HG03520 (cell line): ENCODE results near the gene C16orf95.

Source experiments
- ATAC-seq: cut with Tn5 transposase; IDR thresholded peaks from one replicate; pipeline ENCODE4 v1.9.1; 2021; ENCODE audit warnings: mild to moderate bottlenecking, moderate library complexity; ENCODE audit not compliant: unreplicated experiment

Gene C16orf95

DNA sequence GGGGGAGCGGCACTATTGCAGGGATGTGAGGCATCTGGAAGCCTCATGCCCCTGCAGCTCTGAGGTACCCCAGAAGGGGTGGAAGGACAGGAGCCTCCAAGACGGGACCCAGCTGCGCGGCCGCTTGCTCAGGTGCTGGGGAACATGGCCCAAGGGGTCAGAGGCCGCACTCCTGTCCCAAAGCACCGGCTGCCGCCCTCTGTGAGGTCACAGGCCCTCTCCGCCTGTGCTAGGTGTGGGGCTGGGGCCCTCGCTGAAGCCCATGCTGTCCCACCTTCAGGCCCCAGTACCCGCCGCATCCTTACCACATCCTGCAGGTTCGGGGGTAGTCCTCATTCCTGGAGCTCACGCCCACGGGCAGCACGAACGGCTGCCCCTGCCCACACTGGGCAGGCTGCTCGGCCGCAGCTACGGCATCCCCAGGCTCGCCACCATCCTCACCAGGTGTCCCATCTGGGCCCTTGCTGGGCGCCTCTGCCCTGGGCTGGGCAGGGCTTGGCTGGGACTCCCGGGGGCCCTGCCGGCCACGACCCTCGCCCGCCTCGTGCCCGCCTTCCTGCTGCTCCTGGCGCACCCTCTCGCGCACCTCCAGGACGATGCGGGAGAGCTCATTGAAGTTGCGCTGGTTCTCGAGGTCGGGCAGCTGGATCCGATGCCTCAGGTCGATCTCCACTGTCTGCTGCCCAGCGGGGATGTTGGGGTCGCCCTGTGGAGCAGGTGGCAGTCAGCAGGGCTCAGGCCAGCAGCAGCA, 16.6 kb upstream of the C16orf95 start:
- ATAC-seq = no peak

GRCh38 chr16:87333101-87333500, 15.9 kb upstream of the C16orf95 start:
- ATAC-seq = no peak

DNA sequence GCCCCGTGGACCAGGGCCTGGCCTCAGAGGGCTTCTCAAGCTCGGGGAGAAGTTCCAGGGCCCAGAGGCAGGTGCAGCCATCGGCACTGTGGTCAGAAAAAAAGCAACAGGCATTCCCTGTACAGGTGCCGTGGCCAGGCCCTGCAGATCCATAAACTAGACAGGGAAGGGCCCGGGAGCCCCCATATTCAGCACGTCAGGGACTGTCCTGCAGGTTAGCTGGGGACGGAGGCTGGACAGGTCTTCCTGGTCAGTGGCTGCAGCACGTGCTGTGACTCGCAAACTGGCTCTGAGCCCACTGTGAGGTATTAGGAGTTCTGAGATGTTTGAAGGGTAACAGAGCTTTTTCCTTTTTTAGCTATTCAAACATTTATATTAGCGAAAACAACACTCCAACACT, 15.0 kb upstream of the C16orf95 start:
- no peak for ATAC-seq

DNA sequence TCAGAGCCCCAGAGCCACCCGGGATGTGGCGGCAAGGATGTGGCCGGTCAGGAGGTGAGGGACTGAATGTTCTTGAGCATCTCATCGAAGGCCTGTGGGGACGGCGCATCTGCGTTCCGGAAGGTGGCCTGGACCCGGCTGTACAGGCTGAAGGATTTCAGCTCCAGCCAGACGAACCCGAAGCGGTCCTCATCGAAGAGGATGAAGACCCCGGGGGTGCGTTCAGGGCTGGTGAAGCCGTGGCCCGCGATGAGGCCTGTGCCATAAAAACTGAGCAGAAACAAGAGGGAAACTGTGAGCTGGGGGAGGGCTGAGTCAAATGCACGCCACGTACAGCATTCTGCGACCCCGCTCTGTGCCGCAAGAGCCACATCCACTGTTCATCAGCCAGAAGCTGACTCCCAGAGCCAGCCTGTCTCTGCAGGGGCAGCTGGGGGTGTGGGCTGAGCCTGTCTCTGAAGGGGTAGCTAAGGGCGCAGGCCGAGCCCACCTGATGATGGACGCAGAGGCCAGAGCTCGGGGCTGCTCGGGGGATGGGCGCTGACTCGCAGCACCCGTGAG, 14.1 kb upstream of the C16orf95 start:
- no peak for ATAC-seq

- no peak for ATAC-seq
Observed at GRCh38 chr16:87330646-87331045, 13.5 kb upstream of the C16orf95 start.

DNA sequence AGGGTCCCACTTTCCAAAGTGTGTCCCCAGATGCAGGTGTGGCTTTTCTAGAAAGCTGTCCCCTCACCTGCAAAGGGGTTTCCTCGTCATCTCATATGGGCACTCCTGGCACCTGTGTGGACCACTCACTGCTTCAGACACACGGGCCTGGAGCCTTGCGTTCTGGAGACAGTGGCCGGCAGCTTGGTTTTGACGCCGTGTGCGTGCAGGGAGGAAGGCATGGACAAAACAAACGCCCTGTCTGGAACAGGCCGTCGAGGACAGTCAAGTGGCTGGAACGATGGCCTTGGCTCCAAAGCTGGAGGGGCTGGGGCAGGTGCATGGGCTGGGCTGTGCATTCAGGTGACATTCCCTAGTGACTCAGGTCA, 13.0 kb upstream of the C16orf95 start:
- ATAC-seq = no peak

DNA sequence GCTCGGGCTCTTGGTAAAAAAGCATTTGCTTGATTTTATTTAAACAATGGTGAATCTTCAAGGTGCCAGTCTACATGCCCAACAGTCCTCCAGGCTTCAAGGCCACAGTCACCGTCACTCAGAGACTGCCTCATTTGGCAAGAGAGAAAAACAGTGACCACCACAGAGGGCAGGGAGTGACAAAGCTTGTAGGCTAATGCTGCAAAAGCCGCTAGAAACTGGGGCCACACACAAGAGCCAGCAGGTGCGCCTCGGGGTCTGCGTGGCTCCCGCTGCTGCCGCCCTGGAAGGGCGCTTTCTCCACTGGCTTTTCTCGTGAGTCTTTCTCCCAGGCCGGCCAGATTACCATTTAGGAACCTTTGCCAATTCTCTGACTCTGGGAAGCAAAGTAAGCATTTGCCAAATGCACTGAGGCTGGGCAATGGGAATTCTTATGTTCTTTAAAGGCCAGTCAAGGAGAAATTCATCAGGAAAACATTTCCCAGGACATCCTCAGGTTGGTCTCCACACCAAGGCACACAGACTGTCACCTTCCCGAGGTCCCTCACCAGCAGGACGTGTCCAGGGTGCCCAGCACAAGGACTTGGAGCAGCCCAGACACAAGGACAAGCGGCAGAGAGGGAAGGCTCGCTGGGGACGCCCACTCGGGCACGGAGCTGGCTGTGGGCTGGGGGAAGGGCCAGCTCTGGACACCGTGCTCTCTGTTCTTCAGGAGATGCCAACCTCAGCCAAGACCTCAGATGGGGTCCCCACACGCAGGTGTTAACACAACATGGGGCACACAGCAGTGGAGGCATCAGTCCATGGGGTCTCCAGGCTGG, 12.5 kb upstream of the C16orf95 start:
- no peak for ATAC-seq

DNA sequence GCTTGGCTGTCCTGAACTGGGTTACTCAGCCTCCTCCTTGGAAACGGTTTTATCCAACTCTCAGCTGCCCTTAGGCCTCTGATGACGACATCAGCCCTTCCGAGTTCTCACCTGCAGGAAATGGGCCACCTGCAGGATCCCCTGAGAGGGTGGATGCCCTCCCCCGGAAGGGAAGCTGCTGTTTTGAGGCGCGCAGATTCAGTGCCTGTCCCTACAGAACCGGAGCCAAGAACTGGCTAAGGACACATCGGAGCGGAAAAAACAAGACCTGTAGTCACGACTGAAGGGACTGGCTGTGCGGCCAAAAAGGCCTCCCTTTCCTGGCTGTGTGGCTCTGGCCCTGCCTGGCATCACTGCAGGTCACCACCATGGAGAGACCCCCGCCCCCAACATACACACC, 11.7 kb upstream of the C16orf95 start:
- ATAC-seq = no peak

DNA sequence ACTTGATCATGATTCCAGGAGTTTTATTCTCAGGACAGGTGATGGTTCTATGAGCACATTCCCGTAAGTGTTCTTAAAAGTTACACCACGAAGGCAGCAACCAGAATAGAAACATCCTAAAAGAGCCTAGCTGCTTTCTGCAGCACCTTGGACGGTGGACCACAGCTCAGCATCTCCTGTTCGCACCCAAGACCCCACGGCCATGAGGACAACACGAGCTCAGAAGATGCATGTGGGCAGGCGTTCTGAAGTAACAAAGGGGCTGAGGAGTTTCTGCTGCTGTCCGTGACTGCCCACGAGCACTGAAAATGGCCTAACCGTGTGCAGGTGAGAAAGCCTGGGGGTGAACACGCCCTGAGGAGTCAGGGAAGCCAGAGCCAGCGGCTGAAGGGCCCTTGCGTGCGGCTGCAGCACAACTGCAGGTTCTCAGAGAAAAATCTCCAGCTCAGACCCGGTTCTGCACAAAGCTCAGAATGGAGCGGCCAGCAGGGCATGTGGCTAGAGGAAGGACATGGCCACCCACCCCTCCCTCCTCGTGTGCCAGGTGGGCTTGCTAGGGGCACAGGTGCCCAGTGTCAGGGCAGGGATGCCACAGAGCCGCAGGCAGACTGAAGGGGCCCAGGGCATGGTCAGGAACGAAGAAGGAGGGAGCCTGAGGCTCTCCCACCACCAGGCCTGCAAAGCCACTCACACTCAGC, 10.8 kb upstream of the C16orf95 start:
- no peak for ATAC-seq

- no peak for ATAC-seq
Observed at GRCh38 chr16:87326151-87326571, 9.0 kb upstream of the C16orf95 start.

- ATAC-seq = no peak
Observed at GRCh38 chr16:87325423-87325858, 8.2 kb upstream of the C16orf95 start.

GRCh38 chr16:87324411-87325275, 7.5 kb upstream of the C16orf95 start:
- no peak for ATAC-seq

DNA sequence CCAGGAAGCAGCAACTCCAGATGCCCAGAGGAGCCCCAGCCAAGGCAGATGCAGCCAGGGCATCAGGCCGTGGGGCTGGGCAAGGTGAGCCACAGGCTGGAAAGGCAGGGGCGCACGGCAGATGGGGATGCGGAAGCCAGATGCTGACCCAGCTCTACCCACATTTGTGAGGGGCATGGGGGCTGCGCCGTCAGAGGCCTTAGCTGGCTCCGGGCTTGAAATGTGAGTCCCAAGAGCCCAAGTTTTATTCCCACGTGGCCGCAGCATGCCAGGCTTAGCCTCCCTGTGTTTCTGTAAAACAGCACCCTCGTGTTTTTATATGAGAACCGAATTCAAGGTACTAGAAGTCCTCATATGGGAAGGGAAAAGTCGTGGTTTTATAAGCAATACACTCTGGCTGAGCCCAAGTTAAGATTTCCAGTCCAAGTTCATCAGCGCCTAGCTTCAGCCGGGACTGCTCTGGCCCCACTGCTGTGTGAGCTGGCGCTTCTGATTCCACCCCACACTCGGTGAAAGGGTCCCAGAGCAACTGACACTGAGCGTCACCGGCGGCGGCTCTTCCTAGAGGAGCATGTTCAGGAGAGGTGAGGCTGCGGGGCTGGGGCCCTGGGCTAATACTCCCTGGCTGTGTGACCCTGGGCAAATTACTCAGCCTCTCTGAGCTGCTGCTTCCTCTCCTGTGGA, 6.7 kb upstream of the C16orf95 start:
- no peak for ATAC-seq

- no peak for ATAC-seq
Observed at GRCh38 chr16:87322833-87323726, 5.9 kb upstream of the C16orf95 start.

DNA sequence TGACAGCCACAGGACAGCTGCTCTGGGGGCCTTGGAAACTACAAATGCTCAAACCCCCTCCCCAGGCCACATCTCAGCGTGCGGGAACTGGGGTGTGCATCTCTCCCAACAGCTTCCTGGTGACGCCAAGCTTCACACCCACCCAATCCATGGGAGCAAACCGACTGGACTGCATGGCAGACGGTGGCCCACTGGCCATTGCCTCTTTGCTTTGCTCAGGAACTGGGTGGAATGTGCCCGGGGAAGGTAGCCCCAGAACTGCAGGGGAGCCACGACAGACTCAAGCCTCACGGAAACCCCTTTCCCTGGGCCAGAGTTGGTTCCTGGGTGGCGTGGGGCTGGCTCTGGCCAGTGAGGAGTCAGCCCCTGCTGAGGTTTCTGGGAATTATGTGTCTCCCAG, 5.2 kb upstream of the C16orf95 start:
- no peak for ATAC-seq

DNA sequence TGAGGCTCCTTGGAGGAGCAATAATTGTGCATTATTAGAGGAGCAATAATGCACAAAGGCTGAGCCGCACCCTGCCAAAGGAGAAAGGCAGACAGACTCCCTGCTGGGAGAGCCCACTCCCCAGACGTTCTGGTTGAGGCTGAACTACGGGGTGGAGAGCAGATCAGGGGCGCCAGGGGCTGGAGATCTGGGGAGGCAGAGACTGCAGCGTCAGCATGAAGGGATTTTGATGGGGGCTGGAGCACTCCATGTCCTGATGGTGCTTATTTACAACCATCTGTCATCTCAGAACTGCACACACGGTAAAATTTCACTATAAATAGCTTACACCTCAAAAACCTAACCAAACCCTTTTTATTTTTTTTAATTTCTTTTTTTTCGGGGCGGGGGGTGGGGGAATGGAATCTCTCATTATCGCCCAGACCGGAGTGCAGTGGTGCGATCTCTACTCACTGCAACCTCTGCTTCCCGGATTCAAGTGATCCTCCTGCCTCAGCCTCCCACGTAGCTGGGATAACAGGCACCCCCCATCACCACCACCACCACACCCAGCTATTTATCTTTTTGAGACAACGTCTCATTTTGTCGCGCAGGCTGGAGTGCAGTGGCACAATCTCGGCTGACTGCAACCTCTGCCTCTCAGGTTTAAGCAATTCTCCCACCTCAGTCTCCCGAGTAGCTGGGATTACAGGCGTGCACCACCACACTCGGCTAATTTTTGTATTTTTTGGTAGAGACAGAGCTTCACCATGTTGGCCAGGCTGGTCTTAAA, 4.3 kb upstream of the C16orf95 start:
- no peak for ATAC-seq

DNA sequence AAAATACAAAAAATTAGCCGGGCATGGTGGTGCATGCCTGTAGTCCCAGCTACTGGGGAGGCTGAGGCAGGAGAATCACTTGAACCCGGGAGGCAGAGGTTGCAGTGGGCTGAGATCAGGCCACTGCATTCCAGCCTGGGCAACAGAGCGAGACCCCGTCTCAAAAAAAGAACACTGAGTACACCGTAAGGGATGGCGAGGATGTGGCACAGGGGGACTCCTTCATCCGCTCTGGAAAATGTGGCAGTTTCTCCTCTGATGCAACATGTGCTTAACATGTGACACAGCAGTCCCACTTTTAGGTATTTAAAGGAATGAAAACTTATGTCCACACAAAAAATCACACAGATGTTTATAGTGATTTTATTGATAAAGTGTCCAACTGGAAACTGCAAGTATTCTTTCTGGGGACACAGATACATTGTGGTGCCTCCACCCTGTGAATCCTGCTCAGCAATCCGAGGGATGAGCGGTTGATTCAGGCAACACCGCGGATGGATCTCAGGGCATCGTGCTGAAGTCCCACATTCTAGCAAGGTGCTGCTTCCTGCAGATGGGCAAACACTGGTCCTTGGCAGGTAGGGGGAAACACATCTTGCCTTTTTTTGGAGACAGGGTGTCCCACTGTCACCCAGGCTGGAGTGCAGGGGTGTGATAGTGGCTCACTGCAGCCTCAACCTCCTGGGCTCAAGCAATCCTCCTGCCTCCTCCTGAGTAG, 3.5 kb upstream of the C16orf95 start:
- ATAC-seq = no peak
